RWPE1 (cell line): ENCODE measurements around the gene TBC1D22A.

Experiments used
- CTCF ChIA-PET: fragments of 350-600 bp; sonication (Branson Sonifier 250); formaldehyde crosslinking; extraction: SDS; loops from one replicate; lab custom pipeline; 2021; lab: Yijun Ruan, JAX
- POLR2A ChIA-PET: fragments of 400-600 bp; formaldehyde crosslinking; extraction: SDS; loops from one replicate; lab custom pipeline; 2020; ENCODE audit warnings: antibody characterized with exemption; ENCODE audit not compliant: low non-redundant PET; lab: Yijun Ruan, JAX
- DNase-seq: peaks from one replicate; pipeline ENCODE4 v3.0.0; 2012; ENCODE audit warnings: low spot score
- H3K27ac ChIP-seq: fragments of 450-650 bp; 2 replicates; pipeline ENCODE4 v1.5.1; 2017
- CTCF ChIP-seq: fragments of 450-650 bp; conservative IDR thresholded peaks from 2 replicates; pipeline ENCODE4 v1.5.1; 2017; ENCODE audit warnings: low read depth, mild to moderate bottlenecking

The TBC1D22A gene

GRCh38 chr22:46794491-46794890 is 32.0 kb downstream of the TBC1D22A start:
- DNase-seq, result no peak
- ChIA-PET POLR2A (no interaction called here), CTCF (no interaction called here)
- H3K27ac ChIP-seq, result no peak overlapping the region
- TF ChIP-seq CTCF, result no peak

- H3K27ac ChIP-seq, result no peak overlapping the region
- ChIA-PET POLR2A (no interaction called here), CTCF (interaction anchor here (0.6 kb wide), 1 partner anchor 9 kb away, joined by 3 read pairs; no protein-coding TSS in a partner anchor)
- DNase-seq, result no peak
- TF ChIP-seq CTCF, result no peak
Observed at GRCh38 chr22:46795140-46795539, 32.7 kb downstream of the TBC1D22A start.

- no peak for TF ChIP-seq CTCF
- peak overlapping the region; percentile 53; the same call in 1 of the 2 replicates for H3K27ac ChIP-seq
- ChIA-PET CTCF (interaction anchor here (0.7 kb wide), 1 partner anchor 110 kb away, joined by 3 read pairs; no protein-coding TSS in a partner anchor), POLR2A (no interaction called here)
- DNase-seq, result no peak
Observed at GRCh38 chr22:46795845-46796565, 33.6 kb downstream of the TBC1D22A start.

- H3K27ac ChIP-seq, result peak overlapping the region; percentile 53
- ChIA-PET CTCF (interaction anchor here (0.7 kb wide), 1 partner anchor 109 kb away, joined by 3 read pairs; no protein-coding TSS in a partner anchor), POLR2A (no interaction called here)
- DNase-seq, result no peak
- TF ChIP-seq CTCF, result no peak
Observed at GRCh38 chr22:46796566-46797195, 34.2 kb downstream of the TBC1D22A start.

- no peak; the same call in 1 of the 2 replicates for TF ChIP-seq CTCF
- DNase-seq, result peak; percentile 34
- POLR2A ChIA-PET, result no interaction called here
- CTCF ChIA-PET, result no interaction called here
- H3K27ac ChIP-seq, result peak overlapping the region; percentile 53
Observed at GRCh38 chr22:46797355-46797754, 34.9 kb downstream of the TBC1D22A start.

GRCh38 chr22:46798041-46798365 is 35.6 kb downstream of the TBC1D22A start:
- DNase-seq, result no peak
- TF ChIP-seq CTCF, result no peak
- CTCF ChIA-PET, result no interaction called here
- POLR2A ChIA-PET, result no interaction called here
- peak overlapping the region; percentile 4; the same call in 1 of the 2 replicates for H3K27ac ChIP-seq
